Measurements from ENCODE around the gene MSRB1.

Gene MSRB1, protein sequence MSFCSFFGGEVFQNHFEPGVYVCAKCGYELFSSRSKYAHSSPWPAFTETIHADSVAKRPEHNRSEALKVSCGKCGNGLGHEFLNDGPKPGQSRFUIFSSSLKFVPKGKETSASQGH
- 1.6 to 2.6 reads per million in 2 donors for total RNA-seq

DNA sequence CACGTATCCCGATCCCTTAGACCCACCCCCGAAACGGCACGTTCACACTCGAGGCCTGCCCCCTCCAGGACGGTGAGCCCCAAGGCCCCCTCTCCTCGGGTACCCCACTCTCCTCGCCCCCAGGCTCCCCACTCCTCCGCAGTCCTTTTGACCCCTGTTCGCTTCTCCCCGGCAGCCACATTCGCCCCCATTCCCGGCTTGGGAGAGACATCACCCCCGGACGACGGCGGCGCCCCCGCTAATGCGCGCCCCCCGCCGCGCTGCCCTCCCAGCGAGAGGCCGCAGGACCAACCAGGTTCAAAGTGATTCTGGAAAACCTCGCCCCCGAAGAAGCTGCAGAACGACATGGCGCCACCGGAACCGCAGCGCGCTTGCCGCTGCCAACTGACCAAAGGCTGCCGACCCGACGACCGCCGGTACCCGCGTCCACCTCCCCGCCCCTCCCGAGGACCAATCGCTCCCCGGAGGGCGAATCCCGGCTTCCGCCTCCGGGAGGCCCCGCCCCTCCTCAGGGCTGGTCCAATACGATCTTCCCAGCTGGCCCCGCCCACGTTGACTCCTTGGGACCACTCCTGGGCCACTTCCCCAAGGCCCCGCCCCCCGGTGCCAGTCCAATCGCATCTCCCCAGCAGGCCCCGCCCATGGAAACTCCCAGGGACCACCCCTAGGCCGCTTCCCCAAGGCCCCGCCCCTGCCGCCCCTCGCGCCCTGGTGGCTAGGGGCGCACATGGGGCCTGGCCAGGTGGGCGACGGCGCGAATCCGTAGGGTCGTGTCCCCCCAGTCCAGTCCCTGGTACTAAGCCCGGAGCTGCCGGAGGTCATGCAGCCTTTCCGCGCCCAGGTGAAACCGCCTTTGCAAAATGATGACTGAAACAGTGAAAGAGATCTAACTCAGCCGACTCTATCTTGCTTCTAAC is at the start of gene MSRB1:
Gene MSRB1, minus strand, starts transcription at position 390 of the 917 bp plus-strand sequence. Its CDS starts 43 bp downstream, at position 347.
- peak; percentile 98 to 100 (median 99) for DNase-seq

DNA sequence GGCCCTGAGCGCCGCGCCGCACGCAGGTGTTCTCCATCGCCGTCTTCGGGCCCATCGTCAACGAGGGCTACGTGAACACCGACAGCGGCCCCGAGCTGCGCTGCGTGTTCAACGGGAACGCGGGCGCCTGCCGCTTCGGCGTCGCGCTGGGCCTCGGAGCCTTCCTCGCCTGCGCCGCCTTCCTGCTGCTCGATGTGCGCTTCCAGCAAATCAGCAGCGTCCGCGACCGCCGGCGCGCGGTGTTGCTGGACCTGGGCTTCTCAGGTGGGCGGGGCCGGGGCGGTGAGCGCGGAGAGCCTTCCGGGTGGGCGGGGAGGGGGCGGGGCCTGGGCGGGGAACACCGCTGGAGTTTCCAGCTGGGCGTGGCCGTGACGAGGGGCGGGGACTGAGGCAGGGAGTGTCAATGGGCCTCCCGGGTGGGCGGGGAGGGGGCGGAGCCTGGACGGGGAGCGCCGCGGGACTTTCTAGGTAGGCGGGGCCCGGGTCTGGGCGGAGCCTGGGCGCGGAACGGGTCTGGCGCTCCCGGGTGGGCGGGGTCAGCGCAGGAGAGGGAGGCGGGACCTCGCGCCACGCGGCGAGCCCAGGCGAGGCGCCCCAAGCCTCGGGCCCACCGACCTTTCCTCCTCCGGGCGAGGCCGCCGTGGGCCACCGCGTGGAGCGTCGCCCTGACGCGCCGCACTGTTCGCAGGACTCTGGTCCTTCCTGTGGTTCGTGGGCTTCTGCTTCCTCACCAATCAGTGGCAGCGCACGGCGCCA is 49.1 kb upstream of the MSRB1 start:
- peak; percentile 90 to 99 (median 97) for DNase-seq

DNA sequence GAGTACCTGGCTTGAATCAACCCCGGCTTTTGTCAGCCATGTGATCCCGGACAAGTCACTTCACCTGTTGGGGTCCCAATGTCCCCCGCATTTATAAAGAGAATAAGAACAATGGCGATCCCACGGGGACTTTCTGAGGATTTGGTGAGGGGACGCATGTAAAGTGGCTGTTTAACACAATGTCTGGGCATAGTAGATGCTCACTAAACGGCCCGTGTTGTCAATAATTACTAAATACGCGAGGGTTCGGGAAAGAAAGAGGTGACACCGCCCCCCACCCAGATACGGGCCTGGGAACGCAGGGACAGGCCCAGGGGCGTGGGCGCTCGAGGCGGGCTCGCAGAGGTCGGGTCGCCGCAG is 48.6 kb upstream of the MSRB1 start:
- DNase-seq, result no peak

DNA sequence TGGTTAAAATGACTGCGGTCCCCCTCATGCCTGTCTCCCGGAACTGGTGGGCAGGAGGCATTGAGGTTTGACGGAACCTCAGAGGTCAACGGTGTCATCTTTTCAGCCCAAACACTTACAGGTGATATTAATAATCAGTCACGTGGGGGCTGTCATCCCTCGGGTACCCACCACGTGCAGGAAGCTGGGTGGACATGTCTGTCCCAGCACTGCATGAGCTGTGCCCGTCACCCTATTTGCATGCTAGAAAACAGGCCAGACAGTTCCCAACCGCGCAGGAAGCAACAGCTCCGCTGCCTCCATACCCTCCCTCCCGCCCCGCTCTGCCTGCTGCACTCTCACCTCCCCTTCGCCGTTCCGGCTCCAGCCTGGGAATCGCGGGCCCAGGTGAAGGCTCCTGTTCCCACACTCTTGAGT is 48.1 kb upstream of the MSRB1 start:
- peak in 3 of 5 experiments; percentile 25 to 71 (median 61) for DNase-seq

DNA sequence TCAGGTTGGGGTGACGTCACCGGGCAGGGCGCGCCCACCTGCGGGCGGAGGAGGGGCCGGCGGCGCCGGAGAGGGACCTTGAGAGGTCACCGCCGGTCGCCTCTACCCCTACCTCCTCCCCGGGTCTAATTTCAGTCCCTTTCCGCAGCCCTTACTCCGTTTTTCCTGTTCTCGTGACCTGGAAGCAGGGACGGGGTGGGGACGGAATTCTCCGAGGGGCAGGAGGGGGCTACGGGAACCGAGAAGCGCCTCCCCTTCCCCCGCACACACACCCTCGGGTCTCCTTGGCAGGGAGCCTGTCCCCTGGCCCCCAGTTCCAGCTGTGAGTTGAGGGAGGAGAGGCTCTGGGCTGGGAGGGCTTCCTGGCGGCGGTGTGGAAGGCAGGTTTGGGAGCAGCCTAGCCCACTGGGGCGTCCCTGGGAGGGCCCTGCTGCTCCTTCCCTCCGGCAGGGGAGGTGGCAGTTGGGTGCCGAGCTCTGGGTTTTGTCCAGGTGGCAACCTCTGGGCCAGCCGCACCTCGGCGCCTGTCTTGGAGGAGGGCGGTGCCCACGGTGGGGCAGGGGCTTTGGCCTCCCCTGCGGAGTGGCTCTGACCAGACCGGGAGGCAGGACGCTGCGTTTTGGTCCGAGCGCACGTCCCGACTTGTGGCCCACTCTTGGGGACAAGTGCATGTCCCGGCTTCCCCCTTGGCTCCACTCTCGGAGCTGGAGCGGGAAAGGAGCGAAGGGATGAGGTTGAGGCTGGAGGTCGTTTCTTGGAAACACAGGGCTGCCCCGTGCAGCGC is 47.5 kb upstream of the MSRB1 start:
- DNase-seq, result peak in 2 of 5 experiments; percentile 28 to 46

DNA sequence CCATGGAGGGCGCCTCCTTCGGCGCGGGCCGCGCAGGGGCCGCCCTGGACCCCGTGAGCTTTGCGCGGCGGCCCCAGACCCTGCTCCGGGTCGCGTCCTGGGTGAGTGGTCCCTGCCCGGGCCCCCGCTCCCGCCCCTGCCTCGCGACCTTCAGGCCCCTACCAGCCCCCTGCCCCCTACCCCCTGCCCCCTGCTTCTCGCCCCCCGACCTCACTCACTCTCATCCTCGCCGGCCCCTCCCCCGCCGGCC is 47.0 kb upstream of the MSRB1 start:
- DNase-seq, result no peak

DNA sequence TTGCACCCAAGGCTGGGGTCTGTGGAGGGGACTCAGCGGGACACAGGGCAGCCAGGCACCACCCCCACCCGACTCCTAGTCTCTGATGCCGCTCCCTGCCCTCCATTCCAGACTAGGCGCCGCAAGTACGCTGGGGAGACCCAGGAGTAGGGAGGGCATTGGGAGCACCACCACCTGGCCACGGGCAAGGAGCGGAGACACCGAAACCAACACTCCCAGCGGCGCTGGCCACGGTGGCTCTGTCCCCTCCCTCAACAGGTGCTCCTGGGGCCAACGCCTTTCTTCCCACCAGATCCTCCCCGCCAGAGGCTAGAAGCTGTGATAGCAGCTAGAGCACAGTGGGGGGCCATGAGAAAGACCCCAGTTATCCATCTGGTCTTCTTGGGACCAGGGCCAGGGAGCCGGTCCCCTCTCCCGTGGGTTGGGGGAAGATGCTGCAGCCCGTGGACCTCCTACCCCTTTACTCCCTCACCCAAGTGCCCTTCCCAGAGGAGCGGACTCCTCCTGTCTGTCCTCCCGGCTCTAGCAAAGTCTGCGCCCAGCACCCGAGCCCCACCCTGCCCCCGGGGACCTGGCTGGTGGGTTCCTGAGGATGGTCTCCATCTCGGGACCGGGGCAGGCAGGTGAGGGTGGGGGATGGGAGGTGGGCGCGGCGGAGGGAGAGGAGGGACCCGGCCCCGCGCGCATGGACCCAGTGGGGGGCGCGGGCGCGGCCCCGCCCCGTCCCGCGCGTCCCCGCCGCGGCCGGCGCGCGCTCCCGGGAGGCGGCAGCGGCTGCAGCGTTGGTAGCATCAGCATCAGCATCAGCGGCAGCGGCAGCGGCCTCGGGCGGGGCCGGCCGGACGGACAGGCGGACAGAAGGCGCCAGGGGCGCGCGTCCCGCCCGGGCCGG is 46.5 kb upstream of the MSRB1 start, which contains the start of gene SYNGR3:
Gene SYNGR3, plus strand, starts transcription at position 762 of the 892 bp plus-strand sequence. CDS start 133 bp downstream, outside the sequence.
- DNase-seq, result peak in 2 of 5 experiments; percentile 6 to 35

DNA sequence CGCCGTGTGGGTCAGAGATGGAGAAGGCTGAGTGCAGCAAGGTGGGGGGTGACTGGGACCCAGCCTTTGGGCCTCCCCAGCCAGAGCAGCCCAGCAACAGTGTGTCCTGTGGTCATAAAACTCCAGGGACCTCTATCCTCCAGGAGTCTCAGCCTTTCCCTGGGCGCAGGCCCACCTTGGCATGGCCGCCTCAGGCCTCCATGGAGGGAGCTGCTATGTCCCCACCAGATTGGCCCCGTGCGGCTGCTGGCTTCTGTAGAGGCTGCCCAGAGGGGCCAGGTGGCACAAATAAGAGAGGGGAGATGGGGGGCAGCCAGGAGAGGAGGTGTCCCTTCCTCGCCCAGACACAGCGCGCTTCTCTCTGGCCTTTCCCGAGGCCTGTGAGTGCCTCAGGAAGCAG is 44.2 kb upstream of the MSRB1 start:
- no peak for DNase-seq

DNA sequence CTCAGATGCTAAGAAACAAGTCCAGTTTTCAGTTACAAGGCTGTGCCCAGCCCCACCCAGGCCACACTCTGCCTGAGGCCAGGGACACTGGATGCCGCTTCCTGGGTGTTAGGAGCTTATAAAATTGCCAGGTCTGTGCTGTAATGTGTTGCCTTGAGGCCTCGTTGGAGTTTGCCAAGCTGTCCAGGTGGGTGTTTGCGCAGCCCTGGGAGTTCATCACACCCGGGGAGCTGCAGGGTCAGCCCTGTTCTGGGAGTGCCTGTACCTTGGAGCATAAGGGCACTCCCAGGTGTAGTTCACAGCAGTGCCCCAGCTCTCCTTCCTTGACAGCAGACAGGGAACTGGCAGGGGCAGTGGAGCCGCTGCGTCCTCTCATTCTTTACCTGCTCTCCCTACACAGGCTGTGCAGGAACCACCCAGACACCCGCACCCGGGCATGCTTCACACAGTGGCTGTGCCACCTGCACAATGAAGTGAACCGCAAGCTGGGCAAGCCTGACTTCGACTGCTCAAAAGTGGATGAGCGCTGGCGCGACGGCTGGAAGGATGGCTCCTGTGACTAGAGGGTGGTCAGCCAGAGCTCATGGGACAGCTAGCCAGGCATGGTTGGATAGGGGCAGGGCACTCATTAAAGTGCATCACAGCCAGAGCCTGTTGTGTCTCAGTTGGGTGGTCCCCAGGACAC is 42.6 kb upstream of the MSRB1 start:
- DNase-seq, result no peak

DNA sequence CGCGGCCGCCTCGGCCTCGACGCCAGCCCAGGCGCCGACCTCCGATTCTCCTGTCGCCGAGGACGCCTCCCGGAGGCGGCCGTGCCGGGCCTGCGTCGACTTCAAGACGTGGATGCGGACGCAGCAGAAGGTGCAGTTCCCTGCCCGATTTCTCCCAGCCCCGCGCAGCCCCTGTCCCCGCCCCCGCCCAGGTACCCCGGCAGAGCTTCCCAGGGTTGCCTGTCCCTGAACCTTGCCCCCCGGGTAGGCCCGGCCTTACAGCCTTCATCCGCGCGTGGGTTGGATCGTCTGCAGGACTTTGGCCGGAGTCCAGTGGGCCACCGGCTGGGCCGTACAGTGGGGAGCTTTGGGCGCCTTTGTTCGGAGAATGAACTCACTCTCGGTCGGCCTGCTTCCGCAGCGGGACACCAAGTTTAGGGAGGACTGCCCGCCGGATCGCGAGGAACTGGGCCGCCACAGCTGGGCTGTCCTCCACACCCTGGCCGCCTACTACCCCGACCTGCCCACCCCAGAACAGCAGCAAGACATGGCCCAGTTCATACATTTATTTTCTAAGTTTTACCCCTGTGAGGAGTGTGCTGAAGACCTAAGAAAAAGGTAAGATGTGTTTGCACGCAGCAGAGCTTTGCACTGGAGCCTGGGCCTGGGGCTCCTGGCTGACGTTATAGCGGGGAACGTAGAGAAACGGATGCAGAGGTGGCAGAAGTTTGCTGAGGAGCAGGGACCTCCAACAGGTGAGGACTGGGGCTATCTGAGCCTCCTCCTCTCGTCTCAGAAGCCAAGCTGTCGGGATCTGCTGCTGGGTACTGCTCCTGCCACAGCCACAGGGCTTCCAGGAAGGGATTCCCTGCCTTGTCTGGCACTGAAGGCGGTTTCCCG is 41.6 kb upstream of the MSRB1 start:
- no peak for DNase-seq

DNA sequence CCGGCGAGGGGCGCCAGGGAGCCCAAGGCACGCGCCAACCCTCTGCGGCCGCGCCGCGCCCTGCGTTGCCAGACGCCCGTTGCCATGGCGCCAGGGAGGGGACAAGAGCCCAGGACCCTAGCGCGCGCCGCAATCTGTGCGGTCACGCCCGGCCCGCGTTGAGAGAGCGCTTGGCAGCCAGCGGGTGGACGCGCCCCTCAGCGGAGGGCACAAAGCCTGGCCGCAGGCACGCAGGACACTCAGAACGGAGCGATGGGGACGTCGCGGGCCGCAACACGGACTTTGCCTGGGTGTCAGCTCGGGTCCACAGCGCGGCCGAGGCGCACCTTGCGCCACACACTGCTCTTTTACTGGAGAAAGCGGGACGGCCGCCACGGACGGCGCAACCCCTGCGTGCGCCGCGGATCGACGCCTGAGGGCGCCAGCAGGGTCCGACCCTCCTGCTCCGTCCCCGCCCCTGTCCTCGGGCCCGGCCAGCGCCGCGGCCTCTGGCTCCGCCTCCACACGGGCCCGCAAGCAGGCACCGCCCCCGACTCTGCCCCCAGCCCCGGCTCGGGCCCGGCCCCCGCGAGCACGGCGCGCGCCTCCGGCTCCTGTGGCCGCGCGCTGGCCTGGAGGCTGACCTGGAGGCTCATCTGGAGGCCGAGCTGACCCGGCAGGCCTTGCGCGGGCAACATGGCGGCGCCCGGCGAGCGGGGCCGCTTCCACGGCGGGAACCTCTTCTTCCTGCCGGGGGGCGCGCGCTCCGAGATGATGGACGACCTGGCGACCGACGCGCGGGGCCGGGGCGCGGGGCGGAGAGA is 40.7 kb upstream of the MSRB1 start, which contains the start of gene GFER:
Gene GFER, plus strand, starts transcription at position 650 of the 803 bp plus-strand sequence. Its CDS starts 26 bp downstream, at position 676.
- peak; percentile 33 to 81 (median 53) for DNase-seq

DNA sequence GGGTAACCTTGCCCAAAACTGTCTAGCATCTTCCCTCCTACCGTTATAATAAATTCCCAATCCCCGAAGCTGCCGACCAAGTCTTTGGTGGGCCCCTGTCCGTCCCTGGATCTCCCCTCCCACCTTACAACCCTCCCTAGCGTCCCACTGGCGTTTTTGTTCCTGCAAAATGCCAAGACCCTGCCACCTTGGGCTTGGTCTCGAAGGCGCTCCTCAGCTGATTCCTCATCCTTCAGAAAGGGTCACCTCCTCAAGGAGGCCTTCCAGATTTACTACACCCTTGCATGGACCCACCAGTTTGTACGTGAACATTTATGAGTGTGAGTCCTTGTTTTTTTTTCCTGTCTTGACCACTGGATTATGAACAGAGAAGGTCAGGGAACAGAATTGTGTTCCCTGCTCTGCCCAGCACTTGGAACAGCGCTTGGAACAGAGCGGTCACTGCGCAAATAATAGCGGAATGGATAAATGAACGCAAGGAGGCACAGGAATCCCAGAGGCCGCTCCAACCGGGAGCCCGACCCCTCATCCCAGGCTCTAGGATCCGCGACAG is 40.1 kb upstream of the MSRB1 start:
- DNase-seq, result no peak

DNA sequence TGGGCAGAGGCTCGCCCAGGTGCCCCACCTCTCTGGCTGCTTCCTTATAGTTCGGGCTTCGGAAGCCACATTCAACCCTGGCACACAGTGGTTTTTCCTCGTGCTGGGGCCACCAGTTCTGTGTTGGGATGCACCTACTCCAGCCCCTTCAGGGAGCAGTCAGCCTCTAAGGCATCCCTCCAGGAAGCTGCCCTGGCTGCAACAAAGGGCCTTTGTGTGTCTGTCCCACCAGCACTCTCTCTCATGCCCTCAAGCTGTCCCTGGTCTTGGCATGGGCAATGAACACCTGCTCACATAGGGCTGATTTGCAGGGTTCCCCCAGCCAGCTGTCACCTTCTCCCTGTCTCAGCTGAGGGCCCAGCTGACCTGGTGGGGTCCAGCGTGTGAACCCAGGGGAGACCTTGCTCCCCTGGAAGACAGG is 39.0 kb upstream of the MSRB1 start:
- DNase-seq, result no peak

DNA sequence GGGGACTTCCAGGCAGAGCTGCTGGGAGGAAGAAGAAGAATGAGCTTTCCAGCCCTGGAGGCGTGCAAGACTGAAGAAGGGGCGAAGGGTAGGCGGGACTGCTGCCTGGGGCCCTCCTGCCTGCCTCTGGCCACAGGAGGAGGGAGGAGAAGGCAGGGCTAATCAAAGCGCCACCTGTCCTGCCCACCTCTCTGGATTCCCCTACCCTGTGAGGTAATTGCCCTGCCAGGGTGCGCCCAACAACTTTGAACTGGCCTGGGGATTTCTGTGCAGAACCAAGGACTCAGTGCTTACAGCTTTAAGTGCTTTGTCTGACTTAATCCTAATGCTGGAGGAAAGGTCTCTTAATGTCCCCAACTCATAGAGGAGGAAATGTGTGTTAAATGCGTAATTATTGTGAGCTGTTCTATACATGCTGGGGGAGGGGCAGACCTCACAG is 38.4 kb upstream of the MSRB1 start, which contains the start of gene NOXO1:
Gene NOXO1, minus strand, starts transcription at position 72 of the 439 bp plus-strand sequence. CDS start 290 bp downstream, outside the sequence.
- DNase-seq, result no peak

DNA sequence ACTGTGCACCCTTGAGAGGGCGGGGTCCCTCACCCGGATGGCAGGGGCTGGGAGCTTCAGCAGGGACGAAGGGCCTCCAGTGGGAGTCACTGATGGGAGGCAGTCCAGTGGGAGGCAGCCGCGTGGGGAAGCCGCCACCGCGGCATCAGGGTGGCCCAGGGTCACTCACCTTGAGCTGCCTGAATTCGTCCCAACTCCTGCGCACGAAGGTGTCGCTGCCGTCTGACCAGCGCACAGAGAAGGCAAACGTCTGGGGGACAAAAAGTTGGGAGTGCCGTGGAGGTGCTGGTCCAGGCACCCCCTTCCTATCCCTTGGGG is 37.7 kb upstream of the MSRB1 start:
- DNase-seq, result no peak

DNA sequence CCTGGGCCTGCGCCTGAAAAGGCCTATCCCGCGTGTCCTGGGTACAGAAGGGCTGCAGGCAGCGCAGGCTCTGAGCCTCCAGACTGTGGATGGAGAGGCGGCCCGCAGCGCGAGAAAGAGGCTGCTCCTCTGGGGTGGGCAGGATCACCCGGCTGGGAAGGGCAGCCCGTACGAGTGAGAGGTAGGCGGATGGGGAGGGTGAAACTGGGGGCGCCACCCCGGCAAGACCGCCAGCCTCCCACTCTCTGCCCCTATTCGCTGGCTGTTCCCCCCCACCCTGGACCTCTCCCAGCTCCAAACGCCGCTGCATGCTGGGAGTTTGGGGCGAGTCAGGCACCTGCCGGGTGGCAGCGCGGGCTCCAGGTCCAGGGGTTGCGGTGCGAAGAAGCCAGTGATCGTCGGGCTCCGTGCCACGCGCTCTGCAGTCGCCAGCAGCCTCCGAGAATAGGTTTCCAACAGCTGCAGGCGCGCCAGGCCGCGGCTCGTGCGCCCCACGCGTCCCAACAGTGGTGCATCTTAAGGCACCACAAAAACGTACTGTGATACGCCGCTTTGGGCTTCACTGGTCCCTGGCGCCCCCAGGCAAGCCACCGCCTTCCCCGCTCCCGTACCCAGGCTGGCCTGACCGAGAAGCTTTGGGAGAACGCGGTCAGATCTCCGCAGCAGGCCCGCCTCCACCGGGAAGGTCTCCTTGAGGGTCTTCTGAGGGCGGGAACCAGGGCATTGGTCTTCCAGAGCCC is 37.2 kb upstream of the MSRB1 start:
- no peak for DNase-seq

DNA sequence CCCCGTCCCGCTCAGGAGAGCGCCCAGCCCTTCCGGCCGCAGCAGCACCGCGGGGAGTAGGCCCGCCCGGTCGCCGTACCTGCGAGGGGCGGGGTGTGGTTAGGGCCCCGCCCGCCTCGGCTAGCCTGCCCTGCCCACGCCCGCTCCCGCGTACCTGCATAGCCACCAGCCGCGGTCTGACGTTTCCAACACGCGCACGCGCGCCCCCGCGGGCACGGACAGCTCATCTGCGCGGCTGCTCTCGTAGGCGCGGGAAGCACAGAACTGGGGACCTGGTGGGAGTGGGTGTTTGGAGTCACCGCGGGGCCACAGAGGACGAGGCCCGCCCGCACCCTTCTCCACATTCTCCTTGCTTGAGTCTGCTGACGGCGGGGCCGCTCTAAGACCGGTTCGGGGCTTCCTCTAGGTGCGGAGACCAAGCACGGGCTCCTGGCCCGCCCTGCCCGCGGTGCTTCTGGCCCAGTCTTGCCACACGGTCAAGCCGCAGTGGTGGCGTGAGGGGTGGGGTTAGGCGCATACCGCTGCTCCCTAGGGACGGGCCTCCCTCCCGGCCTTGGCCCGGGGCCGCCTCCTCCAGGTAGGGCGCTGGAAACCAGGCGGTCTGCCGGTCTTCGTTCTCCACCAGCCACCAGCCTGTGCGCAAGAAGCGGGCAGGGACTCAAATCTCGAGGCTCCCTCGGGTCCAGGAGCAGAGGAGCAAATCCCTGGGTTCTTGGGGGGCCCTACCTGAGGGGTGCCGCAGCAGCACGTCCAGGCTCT is 36.5 kb upstream of the MSRB1 start:
- DNase-seq, result no peak
